GM12878 (cell line): ENCODE results near the gene SLC38A4.

Experiments
- FOXM1 ChIP-seq: IDR thresholded peaks from 2 replicates; pipeline ENCODE4 v1.6.1; 2012; ENCODE audit warnings: low read depth, mild to moderate bottlenecking, inconsistent platforms, low read length, moderate library complexity
- NFIC ChIP-seq: IDR thresholded peaks from 2 replicates; pipeline ENCODE4 v1.6.1; 2012; ENCODE audit warnings: low read depth, mild to moderate bottlenecking, inconsistent platforms, low read length, moderate library complexity
- TF ChIP-seq, protein P1 (sequence below): IDR thresholded peaks from 2 replicates; pipeline ENCODE4 v1.6.1; 2011; ENCODE audit warnings: mild to moderate bottlenecking, low read depth, low read length, moderate library complexity; ENCODE audit not compliant: insufficient replicate concordance
- TF ChIP-seq, protein P2 (sequence below), 3 experiments: IDR thresholded peaks in 2 of 3; conservative IDR thresholded peaks in 1 of 3; 2 replicates each; pipeline ENCODE4 v1.5.1; 2011; ENCODE audit warnings: low read depth in 3 of 3, low read length in 3 of 3, mild to moderate bottlenecking in 3 of 3, control low read depth in 2 of 3, moderate library complexity in 2 of 3, inconsistent platforms in 1 of 3, mixed read lengths in 1 of 3; ENCODE audit not compliant: control insufficient read depth in 2 of 3, insufficient read depth in 1 of 3; ENCODE audit errors: extremely low read depth in 1 of 3

DNA sequence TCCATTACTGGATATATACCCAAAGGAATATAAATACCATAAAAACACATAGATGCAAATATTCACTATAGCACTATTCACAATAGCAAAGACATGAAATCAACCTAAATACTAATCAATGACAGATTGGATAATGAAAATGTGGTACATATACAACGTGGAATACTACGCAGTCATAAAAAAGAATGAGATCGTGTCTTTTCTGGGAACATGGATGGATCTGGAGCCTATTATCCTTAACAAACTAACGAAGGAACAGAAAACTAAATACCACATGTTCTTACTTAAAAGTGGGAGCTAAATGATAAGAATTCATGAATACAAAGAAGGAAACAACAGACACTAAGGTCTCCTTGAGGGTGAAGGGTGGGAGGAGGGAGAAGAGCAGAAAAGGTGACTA, 76.5 kb downstream of the SLC38A4 start:
- TF ChIP-seq FOXM1 (no peak), NFIC (no peak)
- TF ChIP-seq, protein P1, sequence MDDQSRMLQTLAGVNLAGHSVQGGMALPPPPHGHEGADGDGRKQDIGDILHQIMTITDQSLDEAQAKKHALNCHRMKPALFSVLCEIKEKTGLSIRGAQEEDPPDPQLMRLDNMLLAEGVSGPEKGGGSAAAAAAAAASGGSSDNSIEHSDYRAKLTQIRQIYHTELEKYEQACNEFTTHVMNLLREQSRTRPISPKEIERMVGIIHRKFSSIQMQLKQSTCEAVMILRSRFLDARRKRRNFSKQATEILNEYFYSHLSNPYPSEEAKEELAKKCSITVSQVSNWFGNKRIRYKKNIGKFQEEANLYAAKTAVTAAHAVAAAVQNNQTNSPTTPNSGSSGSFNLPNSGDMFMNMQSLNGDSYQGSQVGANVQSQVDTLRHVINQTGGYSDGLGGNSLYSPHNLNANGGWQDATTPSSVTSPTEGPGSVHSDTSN: no peak
- TF ChIP-seq, protein P2, sequence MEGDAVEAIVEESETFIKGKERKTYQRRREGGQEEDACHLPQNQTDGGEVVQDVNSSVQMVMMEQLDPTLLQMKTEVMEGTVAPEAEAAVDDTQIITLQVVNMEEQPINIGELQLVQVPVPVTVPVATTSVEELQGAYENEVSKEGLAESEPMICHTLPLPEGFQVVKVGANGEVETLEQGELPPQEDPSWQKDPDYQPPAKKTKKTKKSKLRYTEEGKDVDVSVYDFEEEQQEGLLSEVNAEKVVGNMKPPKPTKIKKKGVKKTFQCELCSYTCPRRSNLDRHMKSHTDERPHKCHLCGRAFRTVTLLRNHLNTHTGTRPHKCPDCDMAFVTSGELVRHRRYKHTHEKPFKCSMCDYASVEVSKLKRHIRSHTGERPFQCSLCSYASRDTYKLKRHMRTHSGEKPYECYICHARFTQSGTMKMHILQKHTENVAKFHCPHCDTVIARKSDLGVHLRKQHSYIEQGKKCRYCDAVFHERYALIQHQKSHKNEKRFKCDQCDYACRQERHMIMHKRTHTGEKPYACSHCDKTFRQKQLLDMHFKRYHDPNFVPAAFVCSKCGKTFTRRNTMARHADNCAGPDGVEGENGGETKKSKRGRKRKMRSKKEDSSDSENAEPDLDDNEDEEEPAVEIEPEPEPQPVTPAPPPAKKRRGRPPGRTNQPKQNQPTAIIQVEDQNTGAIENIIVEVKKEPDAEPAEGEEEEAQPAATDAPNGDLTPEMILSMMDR (IDR thresholded peaks at IDR 0.05 in 2 of 3, conservative IDR thresholded peaks at IDR 0.05 in 1 of 3; ENCODE audit: control insufficient read depth in 2 of 3, extremely low read depth in 1 of 3, insufficient read depth in 1 of 3, low read depth in 3 of 3, low read length in 3 of 3): no peak
